Heart left ventricle (tissue), 16 donors: Measurements from ENCODE around the gene SGPP2. TPM values are rescaled to one million over a fixed set of nuclear protein-coding genes. Genes with fewer than 3 reads are reported as not detected.

Experiments
- ATAC-seq, 4 donors: fragments of 200-7000 bp; cut with Tn5 transposase; one replicate each; pipeline ENCODE4 v1.9.1; 2020 to 2022; ENCODE audit warnings: moderate library complexity in 4 of 4, mild to moderate bottlenecking in 3 of 4, moderate number of reproducible peaks in 1 of 4
- DNase-seq, 5 donors: peaks; one replicate each; pipeline ENCODE4 v3.0.0-alpha.2; 2020
- H3K27ac ChIP-seq, 12 donors: fragments of 200-600 bp; sonication (generic) in 4 of 12; one replicate each; pipeline versions ENCODE4 v1.5.0 to v1.8.0; 2016 to 2022; ENCODE audit warnings: mild to moderate bottlenecking in 2 of 12
- H3K27me3 ChIP-seq, 9 donors: fragments of 200-600 bp; sonication (generic) in 2 of 9; one replicate each; pipeline versions ENCODE4 v1.5.1 to v1.8.0; 2016 to 2022; ENCODE audit warnings: mild to moderate bottlenecking in 3 of 9
- H3K36me3 ChIP-seq, 9 donors: fragments of 200-600 bp; sonication (generic) in 2 of 9; one replicate each; pipeline versions ENCODE4 v1.5.0 to v1.8.0; 2018 to 2022; ENCODE audit warnings: mild to moderate bottlenecking in 2 of 9
- H3K4me1 ChIP-seq, 12 donors: fragments of 200-600 bp; sonication (generic) in 4 of 12; one replicate each; pipeline versions ENCODE4 v1.5.0 to v1.8.0; 2016 to 2022; ENCODE audit warnings: mild to moderate bottlenecking in 3 of 12
- H3K4me3 ChIP-seq, 12 donors: fragments of 200-600 bp; sonication (generic) in 4 of 12; one replicate each; pipeline versions ENCODE4 v1.5.0 to v1.8.0; 2017 to 2022; ENCODE audit warnings: mild to moderate bottlenecking in 9 of 12, moderate library complexity in 4 of 12
- H3K9me3 ChIP-seq, 12 donors: fragments of 200-600 bp; sonication (generic) in 4 of 12; one replicate each; pipeline versions ENCODE4 v1.5.0 to v1.8.0; 2016 to 2022; ENCODE audit warnings: mild to moderate bottlenecking in 1 of 12
- POLR2A ChIP-seq, 2 donors: fragments of 450-650 bp; IDR thresholded peaks; one replicate each; pipeline ENCODE4 v1.6.1; 2017; ENCODE audit warnings: antibody characterized with exemption in 2 of 2, mild to moderate bottlenecking in 2 of 2, moderate library complexity in 2 of 2
- WGBS, 4 donors: extraction: QIAGEN DNeasy Blood & Tissue Kit in 2 of 4; methylation state at CpG; one replicate each; pipeline versions ENCODE4 v1.1.5 to v1.1.7; 2013 to 2018; 5-methylcytosine and 5-hydroxymethylcytosine counted together
- intact Hi-C, 10 donors: fragments of 100-400 bp; cut with DNase I; formaldehyde crosslinking; loops; one replicate each; pipeline versions ENCODE4 v1.11.1 to v1.14.2; 2022
- polyA plus RNA-seq, 2 donors: library from polyadenylated mRNA; stranded (reverse); fragments of 200-250 nt; gene quantifications; one replicate each; pipeline ENCODE4 v1.2.3, GENCODE V29; 2013
- total RNA-seq, 9 donors: library from RNA; depleted of rRNA in 2 of 9; stranded (reverse); fragments of >200 nt in 2 of 9; fragmentation: NEBNext Ultra II Directional in 3 of 9; extraction: Animal tissue kit (Norgen Biotek cat#: 25700) in 3 of 9; gene quantifications; one replicate each; pipeline versions ENCODE4 v1.1.0 to v1.2.4, GENCODE V29; 2016 to 2023
- TF ChIP-seq, protein P1 (sequence below), 12 donors: fragments of 200-600 bp; sonication (generic) in 4 of 12; IDR thresholded peaks; one replicate each; pipeline versions ENCODE4 v1.5.0 to v1.8.0; 2018 to 2022; ENCODE audit warnings: antibody characterized with exemption in 12 of 12, mild to moderate bottlenecking in 5 of 12
- donor health status: ischemic (EF 13 %, LVEDD 7.1; RV severe dilation, severe dysfunction).
- donor health status: healthy with polysubstance abuse.
- donor health status: DM: no; HTN: yes; CAD: no.
- donor health status: DM: no; HTN: no; CAD: no.
- donor health status: ischemic (EF 25% LVEDD 6.9; RV normal size, moderate dysfunction).
- donor health status: ischemic (EF 25% LVEDD 5.7; RV mildly dilated, moderate dysfunction).
- donor health status: healthy.
- donor health status: DM: yes; HTN: yes; CAD: no.
- donor health status: ischemic (EF 35%, LVEDD 5.7; RV mildly dilated, moderate dysfunction).
- donor health status: nonischemic (EF 11% LVEDD 7.7; RV severe dilation, severe dysfunction).
- donor health status: DM: yes; HTN: yes; CAD: no.
- donor health status: PGD.
- donor health status: ischemic (EF 29% LVEDD 5.4; RV normal size, mild dysfunction).
- donor health status: nonischemic (EF 23%, LVEDD 6.1; RV moderate dilation, normal function).

SGPP2 gene
- total and polyA plus RNA-seq, 11 donors: 1.6 to 25.8 (median 12.4) TPM

GRCh38 chr2:222595581-222595980 lies 171.2 kb downstream of the SGPP2 start:
- peaks cover 0 to 7% (median 0%) of the 10 kb centered on the region in 12 donors for H3K4me1 ChIP-seq
- DNase-seq (no peak), ATAC-seq (no peak)
- intact Hi-C loops: no loop called here
- H3K4me3 ChIP-seq: no peak overlapping the region
- no peak overlapping the region for H3K27ac ChIP-seq
- H3K36me3 ChIP-seq: peaks cover 0 to 80% (median 55%) of the 10 kb centered on the region in 9 donors
- TF ChIP-seq, protein P1, sequence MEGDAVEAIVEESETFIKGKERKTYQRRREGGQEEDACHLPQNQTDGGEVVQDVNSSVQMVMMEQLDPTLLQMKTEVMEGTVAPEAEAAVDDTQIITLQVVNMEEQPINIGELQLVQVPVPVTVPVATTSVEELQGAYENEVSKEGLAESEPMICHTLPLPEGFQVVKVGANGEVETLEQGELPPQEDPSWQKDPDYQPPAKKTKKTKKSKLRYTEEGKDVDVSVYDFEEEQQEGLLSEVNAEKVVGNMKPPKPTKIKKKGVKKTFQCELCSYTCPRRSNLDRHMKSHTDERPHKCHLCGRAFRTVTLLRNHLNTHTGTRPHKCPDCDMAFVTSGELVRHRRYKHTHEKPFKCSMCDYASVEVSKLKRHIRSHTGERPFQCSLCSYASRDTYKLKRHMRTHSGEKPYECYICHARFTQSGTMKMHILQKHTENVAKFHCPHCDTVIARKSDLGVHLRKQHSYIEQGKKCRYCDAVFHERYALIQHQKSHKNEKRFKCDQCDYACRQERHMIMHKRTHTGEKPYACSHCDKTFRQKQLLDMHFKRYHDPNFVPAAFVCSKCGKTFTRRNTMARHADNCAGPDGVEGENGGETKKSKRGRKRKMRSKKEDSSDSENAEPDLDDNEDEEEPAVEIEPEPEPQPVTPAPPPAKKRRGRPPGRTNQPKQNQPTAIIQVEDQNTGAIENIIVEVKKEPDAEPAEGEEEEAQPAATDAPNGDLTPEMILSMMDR (IDR thresholded peaks at IDR 0.05): no peak
- no peak for TF ChIP-seq POLR2A (IDR thresholded peaks at IDR 0.05)
- WGBS, 4 donors: 88 to 97% (median 95%) methylated on average over 2 of the region's 2 CpGs
- no peaks in the 10 kb centered on the region for H3K27me3 ChIP-seq
- H3K9me3 ChIP-seq: no peaks in the 10 kb centered on the region

DNA sequence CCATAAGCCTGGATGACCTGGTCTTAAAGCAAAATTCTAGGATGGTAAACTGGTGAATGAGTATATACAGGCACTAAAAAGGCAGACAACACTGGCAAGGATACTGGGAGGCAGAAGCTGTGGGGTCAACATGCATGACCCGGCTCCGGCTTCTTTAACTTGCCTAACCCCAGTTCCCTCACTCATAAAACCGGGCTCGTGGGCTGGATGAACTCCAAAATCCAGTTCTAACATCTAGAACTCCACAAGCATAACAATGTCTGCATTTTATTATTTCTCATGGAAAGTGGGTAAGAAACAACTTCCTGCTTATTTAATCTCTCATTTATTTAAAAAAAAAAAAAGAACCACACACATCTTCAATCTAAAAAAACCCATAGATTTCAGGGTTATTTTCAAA lies 174.3 kb downstream of the SGPP2 start:
- intact Hi-C loops: no loop called here
- 74 to 88% (median 87%) methylated on average over 4 of the region's 4 CpGs for WGBS, 4 donors
- H3K9me3 ChIP-seq: no peaks in the 10 kb centered on the region
- no peak overlapping the region for H3K4me3 ChIP-seq
- H3K36me3 ChIP-seq: peaks cover 0 to 75% (median 42%) of the 10 kb centered on the region in 9 donors
- H3K27ac ChIP-seq: no peak overlapping the region
- no peak for DNase-seq
- TF ChIP-seq, protein P1 (IDR thresholded peaks at IDR 0.05): no peak
- TF ChIP-seq POLR2A (IDR thresholded peaks at IDR 0.05): no peak
- no peak for ATAC-seq
- no peaks in the 10 kb centered on the region for H3K27me3 ChIP-seq
- H3K4me1 ChIP-seq: no peaks in the 10 kb centered on the region

DNA sequence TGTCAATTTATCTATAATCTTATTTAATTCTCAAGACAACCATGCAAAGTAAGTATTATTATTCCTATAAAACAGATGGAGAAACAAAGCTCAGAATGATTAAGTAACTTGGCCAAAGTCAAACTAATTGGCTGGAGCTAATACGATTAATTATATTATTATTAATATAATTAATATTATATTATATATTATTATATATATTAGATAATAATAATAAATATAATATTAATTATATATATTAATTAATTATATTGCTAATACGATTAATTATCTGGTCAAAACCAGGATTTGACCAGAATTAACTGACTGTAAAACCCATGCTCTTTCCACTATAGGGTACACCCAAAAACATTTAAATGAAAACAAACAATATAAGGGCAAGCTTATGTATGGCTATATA lies 179.2 kb downstream of the SGPP2 start:
- DNase-seq (no peak), ATAC-seq (no peak)
- H3K27ac ChIP-seq: no peak overlapping the region
- peaks cover 0 to 3% (median 0%) of the 10 kb centered on the region in 12 donors for H3K4me1 ChIP-seq
- H3K4me3 ChIP-seq: no peak overlapping the region
- 96 to 100% (median 98%) methylated on average over 2 of the region's 2 CpGs for WGBS, 4 donors
- TF ChIP-seq, protein P1 (IDR thresholded peaks at IDR 0.05): no peak
- TF ChIP-seq POLR2A (IDR thresholded peaks at IDR 0.05): no peak
- intact Hi-C loops: no loop called here
- peaks cover 0 to 54% (median 14%) of the 10 kb centered on the region in 9 donors for H3K36me3 ChIP-seq
- no peaks in the 10 kb centered on the region for H3K27me3 ChIP-seq
- H3K9me3 ChIP-seq: no peaks in the 10 kb centered on the region

DNA sequence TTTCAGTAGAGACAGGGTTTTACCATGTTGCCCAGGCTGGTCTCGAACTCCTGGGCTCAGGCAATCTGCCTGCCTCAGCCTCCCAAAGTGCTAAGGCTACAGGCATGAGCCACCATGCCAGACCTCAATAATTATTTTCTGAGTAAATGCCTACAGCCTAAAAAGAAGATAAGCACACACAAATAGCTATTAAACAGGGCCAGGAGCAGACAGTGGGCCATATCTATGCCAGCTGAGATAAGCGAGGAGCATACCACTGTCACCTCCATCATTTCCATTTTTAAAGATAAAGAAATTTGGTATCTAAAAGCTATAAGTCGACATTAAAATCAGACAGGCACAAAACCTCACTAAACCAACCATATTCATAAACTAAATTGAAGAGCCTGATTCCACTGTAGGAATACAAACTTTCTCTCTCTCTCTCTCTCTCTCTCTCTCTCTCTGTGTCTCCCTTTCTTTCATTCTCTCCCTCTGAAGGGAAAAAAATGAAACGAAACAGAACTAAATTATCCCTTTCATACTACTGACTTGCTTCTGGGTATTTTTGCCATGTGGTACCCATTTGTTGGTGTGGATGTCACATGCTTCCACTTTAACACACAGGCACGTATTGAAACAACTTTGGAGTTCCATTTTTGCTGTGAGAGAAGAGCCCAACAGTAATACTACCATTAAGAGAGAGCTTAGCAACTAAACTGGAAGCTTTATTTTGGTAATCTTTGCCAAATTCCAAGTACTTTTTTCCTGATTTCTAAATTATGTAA lies 180.6 kb downstream of the SGPP2 start:
- no peak overlapping the region for H3K27ac ChIP-seq
- intact Hi-C loops: loop anchor here in 1 of 10 donors (5.0 kb wide), 1 partner anchor 38 kb away; no protein-coding TSS in a partner anchor
- H3K4me3 ChIP-seq: no peak overlapping the region
- no peaks in the 10 kb centered on the region for H3K27me3 ChIP-seq
- no peaks in the 10 kb centered on the region for H3K9me3 ChIP-seq
- ATAC-seq (no peak), DNase-seq (no peak)
- TF ChIP-seq, protein P1 (IDR thresholded peaks at IDR 0.05): no peak
- no peak for TF ChIP-seq POLR2A (IDR thresholded peaks at IDR 0.05)
- H3K36me3 ChIP-seq: peaks cover 0 to 49% (median 1%) of the 10 kb centered on the region in 9 donors
- 66 to 72% (median 71%) methylated on average over 5 of the region's 5 CpGs for WGBS, 4 donors
- H3K4me1 ChIP-seq: peaks cover 0 to 3% (median 0%) of the 10 kb centered on the region in 12 donors
